Measurements from ENCODE around the gene S100A12. TPM values are rescaled to one million over a fixed set of nuclear protein-coding genes. Genes with fewer than 3 reads are reported as not detected.
A peak's percentile ranks its signal among the peaks of the same experiment; 100 is the strongest.
"Not testable (repeated sequence)": the region's sequence is repeated elsewhere in the genome, so short reads cannot be mapped to it uniquely, and the experiment has no call there.

The S100A12 gene
- 100 to 1,000 TPM in 2 of 3 donors, 1 to 10 TPM in 1; 6.1 to 551 (median 150) TPM for polyA plus RNA-seq

DNA sequence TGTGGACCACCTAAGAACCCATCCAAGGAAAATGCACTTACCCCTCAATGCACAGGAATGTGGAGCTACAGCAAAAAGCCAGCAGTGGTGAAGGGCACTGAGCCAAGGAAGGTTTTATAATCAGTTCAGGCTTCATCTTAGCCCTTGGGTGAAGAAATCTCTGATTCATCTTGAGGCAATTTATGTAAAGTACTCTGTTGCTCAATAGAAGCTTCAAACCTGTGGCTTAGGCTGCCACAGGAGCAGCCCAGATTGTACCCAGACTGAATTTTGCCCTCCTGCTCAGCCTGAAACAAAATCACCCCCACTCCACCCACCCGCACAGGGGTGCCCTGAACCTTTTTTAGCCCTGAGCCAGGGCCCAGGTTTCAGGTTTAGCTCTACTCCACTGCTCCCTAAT, at the start of gene S100A12:
S100A12 (minus strand) TSS at position 111 of the 400 bp plus-strand sequence. CDS start 1,029 bp downstream, outside the sequence.
- peak within 1 kb of the TSS; percentile 67 for H3K27ac ChIP-seq (ENCODE audit: low read depth, low read length)
- WGBS, 3 donors: 61 to 81% (median 74%) methylated on average over 1 of the region's 1 CpG

DNA sequence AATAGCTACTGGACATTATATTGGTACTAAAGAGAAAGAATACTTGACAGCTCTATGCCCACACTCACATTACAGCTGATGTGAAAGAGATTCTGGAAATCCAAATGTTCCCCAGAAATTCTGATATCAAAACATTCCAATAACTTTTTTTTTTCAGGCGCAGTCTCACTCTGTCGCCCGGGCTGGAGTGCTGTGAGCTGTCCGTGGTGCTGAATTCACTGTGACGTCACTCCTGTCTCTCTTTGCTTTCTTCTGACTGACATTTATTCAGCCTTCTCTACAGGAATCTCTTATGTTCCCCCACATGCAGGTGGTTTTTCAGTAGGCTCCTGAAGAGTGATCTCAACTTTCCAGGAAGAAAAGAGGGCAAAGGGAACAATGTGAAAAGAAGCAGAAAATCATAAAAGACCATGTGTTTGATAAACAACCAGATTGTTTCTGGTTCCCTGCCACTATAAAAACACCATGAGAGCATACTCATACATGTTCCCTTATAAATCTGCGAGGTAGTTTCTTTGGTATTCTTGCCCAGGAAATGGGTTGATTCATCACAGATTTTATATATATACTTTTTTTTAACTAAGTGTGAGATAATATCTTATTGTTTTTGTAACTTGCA, 47.1 kb upstream of the S100A12 start:
- no peak overlapping the region for H3K27ac ChIP-seq (ENCODE audit: low read depth, low read length)
- 4 to 7% (median 6%) methylated on average over 6 of the region's 6 CpGs for WGBS, 3 donors

DNA sequence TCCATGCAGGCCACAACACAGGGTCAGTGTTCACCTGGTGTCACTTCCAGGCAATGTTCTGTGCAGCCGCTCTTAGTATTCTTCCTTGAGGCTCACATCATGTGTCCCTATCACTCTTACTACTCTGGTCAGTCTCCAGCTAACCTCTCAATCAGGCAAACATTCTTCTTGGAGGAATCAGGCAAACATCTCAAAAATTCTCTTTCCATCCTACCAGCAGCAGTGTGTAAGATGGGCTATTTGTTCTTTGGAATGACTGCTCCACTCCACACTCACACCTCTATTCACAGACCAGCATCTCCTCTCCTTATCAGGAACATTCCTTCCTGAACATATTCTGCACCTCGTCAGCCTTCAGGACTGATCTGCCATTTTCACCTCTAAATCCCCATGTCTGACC, 44.9 kb upstream of the S100A12 start:
- H3K27ac ChIP-seq (ENCODE audit: low read depth, low read length): no peak overlapping the region
- WGBS, 3 donors: 62 to 73% (median 68%) methylated on average over 2 of the region's 2 CpGs

DNA sequence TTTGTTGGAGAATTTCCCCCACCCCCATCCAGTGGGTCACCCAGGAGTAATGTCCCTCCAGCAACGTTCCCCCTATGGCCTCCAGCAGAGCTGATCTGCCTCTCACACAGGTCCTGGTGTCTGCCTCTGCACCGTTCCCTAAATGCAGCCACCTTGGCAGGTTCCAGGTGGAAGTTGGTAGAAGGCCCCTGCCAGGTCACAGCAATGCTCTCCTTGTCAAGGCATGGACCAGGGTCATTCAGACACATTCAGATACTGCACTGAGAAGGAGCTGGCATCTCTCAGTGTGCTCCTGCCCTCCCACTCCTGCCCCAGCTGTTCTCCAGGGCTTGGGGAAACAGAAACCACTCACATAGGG, 44.0 kb upstream of the S100A12 start:
- WGBS, 3 donors: 39 to 59% (median 56%) methylated on average over 2 of the region's 2 CpGs

DNA sequence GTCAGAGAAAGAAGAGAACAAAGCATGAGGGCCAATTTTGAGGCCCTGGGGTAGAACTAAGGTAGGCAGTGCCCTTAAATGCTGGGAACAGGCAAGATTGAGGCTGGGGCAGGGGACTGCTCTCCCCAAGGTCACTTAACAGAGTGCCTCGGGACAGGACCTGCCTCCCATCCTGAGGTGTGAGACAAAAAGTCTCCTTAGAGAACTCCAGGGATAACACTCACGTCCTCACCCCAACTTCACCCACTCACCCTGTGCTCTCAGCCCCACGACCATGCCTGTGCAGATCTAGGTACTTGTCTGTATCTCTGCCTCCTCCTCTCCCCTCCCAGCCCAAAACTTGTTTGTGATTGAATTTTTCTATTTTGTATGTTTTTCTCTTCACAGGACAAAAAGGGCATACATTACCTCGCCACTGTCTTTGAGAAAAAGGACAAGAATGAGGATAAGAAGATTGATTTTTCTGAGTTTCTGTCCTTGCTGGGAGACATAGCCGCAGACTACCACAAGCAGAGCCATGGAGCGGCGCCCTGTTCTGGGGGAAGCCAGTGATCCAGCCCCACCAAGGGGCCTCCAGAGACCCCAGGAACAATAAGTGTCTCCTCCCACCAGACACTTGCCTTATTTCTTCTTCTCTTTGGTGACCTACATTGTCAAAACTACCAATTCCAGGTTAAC, 43.5 kb upstream of the S100A12 start:
- 55 to 67% (median 64%) methylated on average over 7 of the region's 7 CpGs for WGBS, 3 donors

More for the DNA sequence above, 44.0 kb upstream of the S100A12 start:
- H3K27ac ChIP-seq (ENCODE audit: low read depth, low read length): not testable (repeated sequence)

DNA sequence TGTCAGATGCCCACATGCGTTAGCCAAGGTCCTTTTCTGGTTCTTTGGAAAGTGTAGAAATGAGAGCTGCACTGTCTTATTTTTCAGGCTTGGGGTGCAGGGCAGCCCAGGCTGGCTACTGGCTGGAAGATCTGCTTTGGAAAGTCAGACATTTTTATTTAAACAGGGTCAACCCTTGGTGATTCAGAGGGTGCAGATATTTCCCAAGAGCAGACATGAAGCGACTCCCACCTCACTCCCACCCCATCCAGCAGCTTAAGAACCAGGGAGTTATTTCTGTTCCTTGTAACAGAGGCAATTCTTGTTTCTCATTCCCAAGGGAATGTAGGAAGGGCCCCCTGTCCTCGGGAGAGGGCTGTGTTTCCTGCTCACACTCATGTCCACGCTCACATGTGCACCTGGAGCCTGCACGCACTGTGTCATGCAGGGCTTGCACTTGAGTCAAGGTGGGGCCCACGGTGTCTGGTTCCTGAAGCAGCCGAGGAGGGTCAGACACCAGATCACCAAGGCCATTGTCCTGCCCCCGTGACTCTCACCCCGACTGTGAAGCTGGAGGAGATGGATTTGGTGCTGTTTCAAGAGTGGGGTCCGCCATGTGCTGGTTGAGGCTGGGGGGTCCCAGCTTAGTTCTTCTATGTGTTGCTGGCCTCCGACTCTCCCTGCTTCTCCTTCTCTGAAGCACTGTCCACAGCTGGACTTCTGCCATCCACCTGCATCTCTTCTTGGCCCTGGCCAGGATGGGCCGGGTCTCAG, 41.9 kb upstream of the S100A12 start:
- 68 to 76% (median 75%) methylated on average over 12 of the region's 12 CpGs for WGBS, 3 donors
- H3K27ac ChIP-seq (ENCODE audit: low read depth, low read length): no peak overlapping the region

More for the DNA sequence above, 43.5 kb upstream of the S100A12 start:
- H3K27ac ChIP-seq (ENCODE audit: low read depth, low read length): not testable (repeated sequence)

DNA sequence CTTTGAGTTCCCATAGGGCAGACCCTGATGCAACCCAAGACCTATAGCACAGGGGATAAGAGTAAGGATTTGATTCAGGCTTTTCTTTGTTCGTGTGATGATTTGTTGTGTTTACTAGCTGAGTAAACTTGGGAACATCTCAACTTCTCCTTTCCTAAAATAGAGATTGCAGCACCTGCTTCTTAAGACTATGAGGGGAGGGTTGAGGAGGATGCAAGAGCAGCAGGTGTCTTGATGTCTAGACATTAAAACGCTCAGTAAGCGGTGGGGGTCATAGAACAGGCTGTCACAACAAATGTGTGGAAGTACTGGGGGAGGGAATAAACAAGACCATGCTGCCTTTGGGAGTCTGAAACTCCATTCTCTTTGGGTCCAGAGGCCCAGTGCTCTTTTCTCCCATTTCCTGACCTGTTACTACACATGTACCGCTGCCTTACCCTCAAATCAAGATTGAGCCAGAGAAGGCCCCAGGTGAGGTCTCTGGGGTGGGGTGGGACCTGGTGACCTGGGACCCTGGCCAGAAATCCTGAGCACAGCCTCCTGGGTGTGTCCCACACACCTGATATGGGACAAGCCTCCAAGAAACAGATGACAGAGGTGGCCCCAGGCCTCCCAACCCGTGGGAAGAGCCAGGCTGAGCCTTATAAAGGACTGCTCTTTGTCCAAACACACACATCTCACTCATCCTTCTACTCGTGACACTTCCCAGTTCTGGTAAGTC, 40.6 kb upstream of the S100A12 start, which contains the start of gene S100A7A:
S100A7A (plus strand) TSS at position 671 of the 721 bp plus-strand sequence. CDS start 1,563 bp downstream, outside the sequence.
- WGBS, 3 donors: 46 to 77% (median 73%) methylated on average over 6 of the region's 6 CpGs
- H3K27ac ChIP-seq (ENCODE audit: low read depth, low read length): no peak within 1 kb of the TSS

DNA sequence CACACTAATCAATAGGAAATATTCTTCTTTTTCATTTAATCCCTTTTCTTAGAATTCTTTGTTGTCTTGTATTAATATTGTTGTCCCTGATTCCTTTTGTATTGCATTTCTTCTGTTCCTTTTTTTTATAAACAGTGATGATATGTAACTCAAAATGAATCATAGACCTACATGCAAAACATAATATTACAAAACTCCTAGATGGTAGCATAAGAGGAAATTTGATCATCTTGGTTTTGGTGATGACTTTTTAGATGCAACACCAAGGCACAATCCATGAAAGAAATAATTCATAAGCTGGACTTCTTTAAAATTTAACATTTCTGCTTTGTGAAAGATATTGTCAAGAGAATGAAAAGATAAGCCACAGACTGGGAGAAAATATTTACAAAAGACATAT, 38.5 kb upstream of the S100A12 start:
- not testable (repeated sequence) for H3K27ac ChIP-seq (ENCODE audit: low read depth, low read length)

DNA sequence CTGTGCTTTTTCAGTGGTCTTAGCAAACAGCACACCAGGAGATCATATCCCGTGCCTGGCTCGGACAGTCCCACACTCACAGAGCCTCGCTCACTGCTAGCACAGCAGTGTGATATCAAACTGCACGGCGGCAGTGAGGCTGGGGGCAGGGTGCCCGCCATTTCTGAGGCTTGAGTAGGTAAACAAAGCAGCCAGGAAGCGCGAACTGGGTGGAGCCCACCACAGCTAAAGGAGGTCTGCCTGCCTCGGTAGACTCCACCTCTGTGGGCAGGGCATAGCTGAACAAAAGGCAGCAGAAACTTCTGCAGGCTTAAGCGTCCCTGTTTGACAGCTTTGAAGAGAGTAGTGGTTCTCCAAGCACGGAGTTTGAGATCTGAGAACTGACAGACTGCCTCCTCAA, 31.9 kb upstream of the S100A12 start:
- 57 to 69% (median 62%) methylated on average over 11 of the region's 11 CpGs for WGBS, 3 donors
- not testable (repeated sequence) for H3K27ac ChIP-seq (ENCODE audit: low read depth, low read length)

DNA sequence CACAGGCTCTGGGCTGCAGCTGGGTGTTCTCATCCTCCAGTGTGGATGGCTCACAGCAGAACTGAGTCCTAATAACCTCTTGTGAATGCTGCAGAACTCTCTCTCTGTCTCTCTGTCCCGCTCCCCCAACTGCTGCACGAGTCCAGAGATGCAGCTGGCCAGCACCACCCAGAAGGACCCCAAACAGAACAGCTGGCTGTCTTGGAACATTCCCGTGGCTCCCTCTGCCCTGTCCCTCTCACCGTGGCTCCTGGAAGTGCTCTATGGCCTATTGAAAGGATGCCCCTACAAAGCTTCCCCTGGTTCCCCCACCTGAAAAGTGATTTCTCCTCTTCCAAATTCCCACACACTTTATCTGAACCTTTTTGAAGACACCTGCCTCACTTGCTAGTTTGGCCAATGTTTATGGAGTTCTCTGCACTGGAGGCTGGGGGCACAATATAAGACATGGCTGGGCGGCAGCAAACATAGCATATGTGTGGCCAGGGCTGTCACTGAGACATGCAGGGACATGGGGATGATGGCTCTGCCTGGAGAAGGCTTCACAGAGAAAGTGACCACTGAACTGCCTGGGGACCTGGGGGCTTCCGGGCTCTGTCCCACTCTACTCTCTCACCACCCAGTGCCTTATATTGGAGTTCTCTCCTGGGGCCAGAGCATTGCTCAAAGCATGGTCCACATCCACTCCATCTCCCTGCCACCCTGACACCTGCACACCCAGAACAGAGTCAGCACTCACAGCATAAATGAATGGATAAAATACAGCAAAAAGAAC, 30.6 kb upstream of the S100A12 start:
- 58 to 88% (median 85%) methylated on average over 6 of the region's 6 CpGs for WGBS, 3 donors
- not testable (repeated sequence) for H3K27ac ChIP-seq (ENCODE audit: low read depth, low read length)

DNA sequence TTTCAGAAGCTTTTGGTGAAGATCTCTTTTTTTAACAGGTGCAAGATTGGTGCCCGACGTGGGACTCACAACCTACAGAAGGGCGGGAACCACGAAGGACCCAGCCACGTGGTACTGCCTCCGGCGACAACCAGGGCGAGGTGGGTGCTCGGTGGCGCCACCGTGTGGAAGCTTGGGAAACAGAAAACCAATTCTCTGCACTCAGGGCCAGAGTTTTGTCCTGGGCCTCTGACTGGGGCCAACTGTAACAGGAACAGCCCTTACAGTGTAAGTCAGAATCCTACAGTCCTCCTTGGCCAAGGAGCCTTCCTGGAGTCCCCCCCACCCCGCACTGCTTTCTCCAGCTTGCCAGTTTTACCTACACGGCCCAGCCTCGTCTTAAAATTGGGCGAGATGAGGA, 29.3 kb upstream of the S100A12 start:
- no peak overlapping the region for H3K27ac ChIP-seq (ENCODE audit: low read depth, low read length)
- WGBS, 3 donors: 33 to 39% (median 39%) methylated on average over 15 of the region's 15 CpGs

DNA sequence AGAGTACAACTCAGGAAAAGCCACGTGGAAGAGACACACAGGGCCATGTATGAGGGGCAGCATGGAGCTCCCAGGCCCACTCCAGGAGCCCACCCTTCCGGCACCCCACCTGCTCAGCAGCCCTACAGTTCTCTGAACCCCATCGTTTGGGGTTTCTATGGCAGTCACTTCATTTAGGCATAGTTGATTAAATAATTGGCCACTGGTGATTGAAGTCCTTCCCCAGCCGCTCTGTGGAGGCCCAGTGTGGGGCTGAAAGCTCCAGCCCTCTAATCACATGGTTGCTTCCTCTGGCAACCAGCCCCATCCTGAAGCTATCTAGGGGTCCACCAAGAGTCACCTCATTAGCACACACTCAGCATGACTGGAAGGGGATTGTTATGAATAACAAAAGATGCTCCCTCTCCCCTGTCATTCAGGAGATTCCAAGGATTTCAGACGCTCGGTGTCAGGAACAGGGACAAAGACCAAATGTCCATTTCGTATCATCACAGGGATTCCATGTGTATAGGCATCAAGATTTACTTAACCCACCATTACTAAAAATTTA, 28.7 kb upstream of the S100A12 start:
- WGBS, 3 donors: 70 to 85% (median 74%) methylated on average over 7 of the region's 7 CpGs

DNA sequence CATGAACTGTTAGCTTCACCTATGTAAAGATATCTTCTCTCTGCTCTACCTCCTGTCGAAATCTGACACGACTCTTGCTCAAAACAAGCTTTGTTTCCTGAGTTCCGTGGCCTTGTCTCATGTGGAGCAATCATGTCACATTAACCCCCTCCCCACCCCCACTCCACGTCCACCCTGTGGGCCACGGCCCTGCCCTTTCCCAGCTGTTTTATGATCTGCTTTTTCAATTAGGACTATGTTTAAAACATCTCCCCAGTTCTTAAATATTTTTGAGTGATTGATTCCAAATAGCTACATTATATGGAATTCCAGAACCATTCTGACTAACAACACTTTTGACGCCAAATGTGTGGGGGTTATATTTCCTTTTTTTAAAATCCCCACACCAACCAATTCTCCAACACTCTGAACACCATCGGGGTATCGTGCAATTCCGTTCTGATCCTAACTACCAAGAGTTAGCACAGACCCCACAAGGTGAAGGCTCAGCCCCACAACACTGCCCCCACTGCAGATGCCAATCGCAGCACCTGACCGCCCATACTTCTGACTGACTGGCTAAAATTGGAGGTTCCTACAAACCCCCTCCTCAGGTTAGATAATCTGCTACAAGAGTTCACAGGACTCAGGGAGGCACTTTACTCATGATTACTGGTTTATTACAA, 28.1 kb upstream of the S100A12 start:
- WGBS, 3 donors: 67 to 70% (median 68%) methylated on average over 11 of the region's 11 CpGs
- no peak overlapping the region for H3K27ac ChIP-seq (ENCODE audit: low read depth, low read length)

More for the DNA sequence above, 28.7 kb upstream of the S100A12 start:
- H3K27ac ChIP-seq (ENCODE audit: low read depth, low read length): no peak overlapping the region

DNA sequence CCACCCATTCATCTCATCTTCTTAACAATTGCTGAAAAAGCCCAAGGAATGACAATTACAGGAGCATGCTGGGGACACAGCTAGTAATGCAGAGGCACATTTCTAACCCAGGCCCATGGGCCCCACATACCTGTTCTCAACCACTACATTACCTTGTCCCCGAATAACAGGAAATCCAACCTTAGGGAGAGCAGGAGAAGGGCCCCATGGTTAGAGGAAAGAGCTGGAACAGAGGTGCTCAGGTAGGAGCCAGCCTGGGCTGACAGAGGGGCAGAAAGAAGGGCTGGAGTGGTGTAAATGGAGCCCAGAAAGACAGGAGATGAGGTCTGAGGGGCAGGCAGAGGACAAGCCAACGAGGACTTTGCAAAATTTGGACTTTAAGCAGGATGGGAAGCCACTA, 26.8 kb upstream of the S100A12 start:
- H3K27ac ChIP-seq (ENCODE audit: low read depth, low read length): no peak overlapping the region
- 55 to 66% (median 60%) methylated on average over 2 of the region's 2 CpGs for WGBS, 3 donors

DNA sequence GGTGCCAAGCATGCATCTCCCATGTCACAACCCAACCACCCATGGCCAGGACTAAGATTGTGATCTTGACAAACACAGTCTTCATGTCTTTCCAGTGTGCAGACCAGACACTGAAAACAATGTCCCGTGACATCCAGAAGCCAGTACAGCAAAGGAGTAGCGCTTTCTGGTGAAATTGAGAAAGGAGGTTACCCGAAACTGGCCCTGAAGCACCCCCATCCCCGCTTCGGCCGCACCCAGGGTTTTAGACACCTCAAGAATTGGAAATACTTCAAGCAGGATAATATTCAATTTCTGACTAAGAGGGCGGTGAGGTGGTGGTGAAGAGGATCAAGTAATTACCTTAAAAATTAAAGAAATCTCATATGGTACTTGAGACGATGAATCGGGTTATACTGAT, 26.0 kb upstream of the S100A12 start:
- WGBS, 3 donors: 76 to 93% (median 91%) methylated on average over 9 of the region's 9 CpGs
- no peak overlapping the region for H3K27ac ChIP-seq (ENCODE audit: low read depth, low read length)

DNA sequence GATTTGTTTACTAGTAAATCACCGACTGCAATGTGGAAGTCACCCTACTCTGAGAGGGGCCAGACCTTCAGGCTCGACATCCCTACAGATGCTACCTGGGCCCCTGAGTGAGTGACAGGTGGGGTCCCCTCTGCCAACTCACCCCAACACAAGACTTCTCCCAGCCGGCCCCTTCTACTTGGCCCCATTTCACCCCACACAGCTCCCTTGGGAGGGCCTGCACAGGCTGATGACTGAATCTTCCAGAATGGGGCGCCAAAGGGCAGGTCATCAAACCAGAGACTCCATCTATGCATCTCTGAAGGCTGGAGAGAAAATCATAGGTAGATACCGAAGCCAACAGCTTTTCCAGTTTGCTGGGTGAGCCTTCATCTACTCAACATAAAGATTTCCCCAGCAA, 24.8 kb upstream of the S100A12 start:
- WGBS, 3 donors: 60 to 75% (median 70%) methylated on average over 5 of the region's 5 CpGs

DNA sequence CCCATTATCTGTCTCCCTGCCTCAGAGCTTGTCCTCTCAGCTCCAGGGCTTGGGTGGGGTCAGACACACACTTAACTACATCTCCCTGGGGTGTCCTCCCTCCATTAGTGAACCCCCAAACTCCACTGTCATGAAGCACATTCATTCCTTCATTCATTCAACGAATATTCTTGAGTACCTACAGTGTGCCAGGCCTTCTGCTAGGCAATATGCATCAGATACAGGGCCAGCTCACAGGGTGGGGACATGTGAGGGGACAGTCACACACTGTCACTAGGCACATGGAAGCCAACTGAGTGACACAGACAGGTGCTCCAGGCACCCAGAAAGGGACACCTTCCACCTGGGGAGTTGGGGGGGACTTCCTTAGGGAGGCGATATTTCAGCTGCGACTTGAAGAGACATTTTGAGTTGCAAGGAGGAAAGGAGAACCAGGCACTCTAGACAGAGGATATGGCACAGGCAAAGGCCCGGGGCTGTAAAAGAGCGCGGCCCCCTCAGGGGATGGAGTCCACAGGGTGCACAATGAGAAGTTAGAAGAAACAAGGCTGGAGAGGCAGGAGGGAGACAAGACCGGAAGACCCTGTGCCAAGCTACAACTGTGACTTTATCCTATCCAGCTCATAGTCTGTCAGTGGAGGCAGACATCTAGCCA, 24.1 kb upstream of the S100A12 start:
- no peak overlapping the region for H3K27ac ChIP-seq (ENCODE audit: low read depth, low read length)
- 73 to 90% (median 86%) methylated on average over 5 to 7 of the region's 7 CpGs for whole genome bisulfite sequencing, 3 donors

More for the DNA sequence above, 24.8 kb upstream of the S100A12 start:
- H3K27ac ChIP-seq (ENCODE audit: low read depth, low read length): no peak overlapping the region
